K562 (cell line): ENCODE results near the gene UBE3B. TPM values are rescaled to one million over a fixed set of nuclear protein-coding genes. Genes with fewer than 3 reads are reported as not detected.
A peak's percentile ranks its signal among the peaks of the same experiment; 100 is the strongest.

Experiments
- ATAC-seq: fragments of 200-7000 bp; cut with Tn5 transposase; 3 replicates; pipeline ENCODE4 v1.9.1; 2020; ENCODE audit warnings: moderate library complexity
- BruUV-seq: library from RNA; stranded (reverse); fragments of 400-500 nt; replicated peaks from 2 replicates; lab custom pipeline; 2021; lab: Mats Ljungman, UMichigan
- CTCF ChIA-PET: fragments of 300-600 bp; formaldehyde crosslinking; extraction: SDS; loops from one replicate; lab custom pipeline; 2021; ENCODE audit warnings: low intra/inter-chr PET ratio; lab: Yijun Ruan, JAX
- POLR2A ChIA-PET: fragments of 300-600, 350-650 bp; sonication (Branson Sonifier 250); formaldehyde crosslinking; extraction: SDS; loops from one replicate; lab custom pipeline; 2021; ENCODE audit warnings: antibody characterized with exemption, inconsistent platforms; lab: Yijun Ruan, JAX
- DNase-seq, 4 experiments: peaks; one replicate each; pipeline versions ENCODE4 v3.0.0 to v3.0.0-alpha.2; 2011 to 2018; ENCODE audit warnings: low spot score in 3 of 4, mixed read lengths in 3 of 4; ENCODE audit errors: extremely low read depth in 1 of 4
- FAIRE-seq: peaks from 2 replicates; lab custom pipeline; 2011; peaks lifted over from hg19 to GRCh38; lab: Jason Lieb, UNC
- H2AFZ ChIP-seq: 2 replicates; pipeline ENCODE4 v1.6.0; 2011; ENCODE audit warnings: low read depth, low read length, control low read depth, inconsistent platforms
- H3K27ac ChIP-seq: fragments of 200-600 bp; 3 replicates; pipeline ENCODE4 v1.8.0; 2011; ENCODE audit warnings: low read depth, mild to moderate bottlenecking, control low read depth, inconsistent platforms, low read length, moderate library complexity, mixed read lengths; ENCODE audit errors: extremely low read depth
- H3K27me3 ChIP-seq, 2 experiments: fragments of 300-600 bp in 1 of 2; 2 replicates in 1 of 2; 3 replicates in 1 of 2; pipeline versions ENCODE4 v1.6.0 to v1.8.0; 2011; ENCODE audit warnings: inconsistent platforms in 2 of 2, low read length in 2 of 2, mild to moderate bottlenecking in 1 of 2, mixed read lengths in 1 of 2, moderate library complexity in 1 of 2; ENCODE audit not compliant: control insufficient read depth in 2 of 2, insufficient read depth in 2 of 2
- H3K36me3 ChIP-seq: fragments of 300-600 bp; 3 replicates; pipeline ENCODE4 v1.8.0; 2011; ENCODE audit warnings: mild to moderate bottlenecking, low read length, inconsistent platforms; ENCODE audit not compliant: control insufficient read depth, insufficient read depth
- H3K4me1 ChIP-seq, 2 experiments: fragments of 200-600 bp in 1 of 2; replicated peaks in 1 of 2; 2 replicates in 1 of 2; 3 replicates in 1 of 2; pipeline versions ENCODE4 v1.5.1 to v1.8.0; 2011; ENCODE audit warnings: inconsistent platforms in 2 of 2, low read length in 2 of 2, mild to moderate bottlenecking in 1 of 2, mixed read lengths in 1 of 2, moderate library complexity in 1 of 2; ENCODE audit not compliant: control insufficient read depth in 2 of 2, insufficient read depth in 2 of 2
- H3K4me2 ChIP-seq: 2 replicates; pipeline ENCODE4 v1.6.1; 2011; ENCODE audit warnings: low read length, control low read depth, inconsistent platforms, mixed read lengths; ENCODE audit not compliant: insufficient read depth
- H3K4me3 ChIP-seq: fragments of 200-600 bp; sonication (generic), shearing (Covaris generic); 2 replicates; pipeline ENCODE4 v1.5.1; 2016; ENCODE audit warnings: control low read depth, inconsistent platforms
- H3K79me2 ChIP-seq: fragments of 200-600 bp; 3 replicates; pipeline ENCODE4 v1.8.0; 2011; ENCODE audit warnings: low read length, inconsistent platforms; ENCODE audit not compliant: control insufficient read depth, insufficient read depth
- H3K9ac ChIP-seq, 2 experiments: 2 replicates each; pipeline versions ENCODE4 v1.6.0 to v1.6.1; 2011; ENCODE audit warnings: low read depth in 2 of 2, low read length in 2 of 2, control low read depth in 1 of 2, inconsistent platforms in 1 of 2, mild to moderate bottlenecking in 1 of 2, mixed read lengths in 1 of 2; ENCODE audit not compliant: insufficient read depth in 1 of 2
- H3K9me1 ChIP-seq: one replicate; pipeline ENCODE4 v1.6.0; 2011; ENCODE audit warnings: inconsistent platforms, mild to moderate bottlenecking, low read length, moderate library complexity; ENCODE audit not compliant: control insufficient read depth, insufficient read depth
- H3K9me3 ChIP-seq: replicated peaks from 2 replicates; pipeline ENCODE4 v1.5.1; 2011; ENCODE audit warnings: low read depth, low read length, inconsistent platforms; ENCODE audit not compliant: control insufficient read depth, insufficient read depth
- H4K20me1 ChIP-seq: replicated peaks from 2 replicates; pipeline ENCODE4 v1.6.1; 2011; ENCODE audit warnings: low read length, inconsistent platforms, mixed read lengths; ENCODE audit not compliant: control insufficient read depth, insufficient read depth
- ELF1 ChIP-seq: fragments of 200-800 bp; sonication (Bioruptor generic); IDR thresholded peaks from 2 replicates; pipeline ENCODE4 v1.6.1; 2016; ENCODE audit warnings: missing genetic modification characterization, missing compliant biosample characterization
- ETV1 ChIP-seq: fragments of 450-650 bp; conservative IDR thresholded peaks from 2 replicates; pipeline ENCODE4 v1.6.1; 2016; ENCODE audit warnings: missing genetic modification characterization, control low read depth, low read depth, missing compliant biosample characterization
- FOXA3 ChIP-seq, 2 experiments: fragments of 450-650 bp in 1 of 2; sonication (generic) in 1 of 2; formaldehyde crosslinking; IDR thresholded peaks in 1 of 2; conservative IDR thresholded peaks in 1 of 2; 2 replicates each; pipeline versions ENCODE4 v1.4.0 to v1.8.0; 2020 to 2022; ENCODE audit warnings: mild to moderate bottlenecking in 2 of 2, missing genetic modification reagents in 1 of 2
- GABPB1 ChIP-seq: sonication (generic); formaldehyde crosslinking; IDR thresholded peaks from 2 replicates; pipeline ENCODE4 v1.8.0; 2022; ENCODE audit warnings: mild to moderate bottlenecking, missing genetic modification reagents
- GTF2A2 ChIP-seq: IDR thresholded peaks from 2 replicates; pipeline ENCODE4 v1.6.1; 2016; ENCODE audit warnings: mild to moderate bottlenecking, missing genetic modification characterization, missing compliant biosample characterization
- JUND ChIP-seq, 2 experiments: IDR thresholded peaks; 2 replicates in 1 of 2; 3 replicates in 1 of 2; pipeline ENCODE4 v1.6.1; 2011; ENCODE audit warnings: borderline replicate concordance in 2 of 2, low read depth in 2 of 2, low read length in 2 of 2, improper control_type of control experiment in 1 of 2, missing biosample characterization in 1 of 2, missing genetic modification characterization in 1 of 2, missing genetic modification reagents in 1 of 2
- KLF1 ChIP-seq: fragments of 450-650 bp; IDR thresholded peaks from 2 replicates; pipeline ENCODE4 v1.6.1; 2016; ENCODE audit warnings: missing genetic modification characterization, missing compliant biosample characterization
- NR2C1 ChIP-seq, 2 experiments: fragments of 450-650 bp; IDR thresholded peaks; 2 replicates each; pipeline ENCODE4 v1.6.1; 2017; ENCODE audit warnings: mild to moderate bottlenecking in 2 of 2, antibody characterized with exemption in 1 of 2, inconsistent platforms in 1 of 2, missing compliant biosample characterization in 1 of 2, missing genetic modification characterization in 1 of 2
- RCOR1 ChIP-seq, 2 experiments: IDR thresholded peaks; 2 replicates each; pipeline ENCODE4 v1.6.1; 2012; ENCODE audit warnings: low read depth in 2 of 2, low read length in 2 of 2, borderline replicate concordance in 1 of 2, improper control_type of control experiment in 1 of 2
- ZNF589 ChIP-seq: fragments of 200-800 bp; sonication (Bioruptor generic); IDR thresholded peaks from 2 replicates; pipeline ENCODE4 v1.6.1; 2016; ENCODE audit warnings: low read depth, missing genetic modification characterization, missing compliant biosample characterization
- WGBS: fragments of 100-300 bp; shearing (Covaris generic); methylation state at CpG from one replicate; pipeline ENCODE4 v1.1.6; 2016; ENCODE audit warnings: low coverage, mixed read lengths; ENCODE audit not compliant: insufficient coverage; ENCODE audit errors: missing lambda C conversion rate; 5-methylcytosine and 5-hydroxymethylcytosine counted together
- in situ Hi-C: fragments of 300-500 bp; cut with MboI; formaldehyde crosslinking; loops from 4 replicates; pipeline ENCODE4 v1.15.0; 2018; ENCODE audit warnings: inconsistent platforms, mixed read lengths
- intact Hi-C: fragments of 100-400 bp; cut with micrococcal nuclease; formaldehyde crosslinking; loops from 2 replicates; pipeline ENCODE4 v1.14.2; 2022
- polyA plus RNA-seq, 8 experiments: library from polyadenylated mRNA; depleted of rRNA in 4 of 8; stranded (reverse) in 5 of 8; unstranded in 3 of 8; fragments of >200 nt; fragmentation: Nextera tagmentation in 2 of 8; fragmentation: Illumina TruSeq in 1 of 8; extraction: Ambion mirVana in 2 of 8; extraction: Trizol in 1 of 8; gene quantifications; 2 replicates each; pipeline versions ENCODE4 v1.2.1 to v1.2.3, GENCODE V29; 2011 to 2014; ENCODE audit warnings: inconsistent platforms in 1 of 8, missing spikeins in 1 of 8
- total RNA-seq, 7 experiments: library from RNA; depleted of rRNA in 6 of 7; stranded (reverse); fragments of >200 nt in 6 of 7; fragmentation: Illumina TruSeq in 2 of 7; extraction: Trizol in 2 of 7; gene quantifications; 2 replicates each; pipeline versions ENCODE4 v1.2.1 to v1.2.3, GENCODE V29; 2011 to 2021; ENCODE audit warnings: low replicate concordance in 1 of 7
- TF ChIP-seq, protein P1 (sequence below): fragments of 250-450 bp; sonication (Bioruptor Pico); IDR thresholded peaks from 2 replicates; pipeline ENCODE4 v1.8.0; 2022; ENCODE audit warnings: inconsistent platforms, mild to moderate bottlenecking, moderate library complexity, borderline replicate concordance
- TF ChIP-seq, protein P2 (sequence below): sonication (generic); formaldehyde crosslinking; IDR thresholded peaks from 2 replicates; pipeline ENCODE4 v1.4.0; 2020; ENCODE audit warnings: mild to moderate bottlenecking, missing genetic modification reagents

The UBE3B gene
- total and polyA plus RNA-seq, 9 of the 15 experiments (the other 6 are each of a cell fraction or from before 2014, with no cell fraction given), result 7.6 to 23.6 (median 15.5) TPM

DNA sequence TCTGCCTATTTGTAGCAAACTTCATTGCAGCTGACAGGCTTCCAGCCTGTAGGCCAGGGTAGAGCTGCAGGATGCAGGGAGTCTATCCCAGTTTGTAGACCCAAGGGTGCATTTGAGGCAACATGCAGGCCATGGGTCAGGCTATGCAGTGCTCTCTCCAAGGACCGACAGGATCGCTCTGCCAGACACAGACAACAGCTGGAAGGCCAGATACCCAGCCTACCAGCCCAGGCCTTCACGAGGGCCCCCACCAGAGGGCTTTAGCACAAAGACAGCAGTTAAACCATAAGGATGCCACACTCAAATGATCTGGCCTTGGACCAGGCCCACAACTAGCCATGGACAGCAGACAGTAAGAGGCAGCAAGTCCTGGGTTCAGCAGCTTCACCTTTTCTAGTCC, 10.6 kb upstream of the UBE3B start:
- Histone ChIP-seq H3K4me2 (no peak overlapping the region), H3K79me2 (peaks cover 48% of the 10 kb centered on the region), H4K20me1 (peaks cover 23% of the 10 kb centered on the region; the same call in 1 of the 2 replicates), H3K27ac (no peak overlapping the region), H3K4me1 (peaks cover 21 to 24% of the 10 kb centered on the region in 2 experiments), H3K36me3 (peaks cover 38% of the 10 kb centered on the region; the same call in 2 of the 3 replicates), H3K9me1 (no peaks in the 10 kb centered on the region), H3K4me3 (no peak overlapping the region), H3K9me3 (no peaks in the 10 kb centered on the region), H3K9ac (peak overlapping the region in 1 of 2 experiments; percentile 32; a peak in 1 of 4 replicates), H3K27me3 (no peaks in the 10 kb centered on the region), H2AFZ (no peak overlapping the region)
- ATAC-seq, result no peak
- POLR2A ChIA-PET, result interaction anchor here (0.5 kb wide), 1 partner anchor 12 kb away, joined by 3 read pairs; no protein-coding TSS in a partner anchor
- CTCF ChIA-PET, result no interaction called here
- in situ Hi-C loops, result no loop called here
- BruUV-seq, result no TSS peak
- WGBS, result 70% methylated on average over 3 of the region's 3 CpGs
- intact Hi-C loops, result no loop called here
- TF ChIP-seq RCOR1 (IDR thresholded peaks at IDR 0.05; ENCODE audit: borderline replicate concordance in 1 of 2, low read depth in 2 of 2, low read length in 2 of 2), result no peak
- TF ChIP-seq, protein P1, sequence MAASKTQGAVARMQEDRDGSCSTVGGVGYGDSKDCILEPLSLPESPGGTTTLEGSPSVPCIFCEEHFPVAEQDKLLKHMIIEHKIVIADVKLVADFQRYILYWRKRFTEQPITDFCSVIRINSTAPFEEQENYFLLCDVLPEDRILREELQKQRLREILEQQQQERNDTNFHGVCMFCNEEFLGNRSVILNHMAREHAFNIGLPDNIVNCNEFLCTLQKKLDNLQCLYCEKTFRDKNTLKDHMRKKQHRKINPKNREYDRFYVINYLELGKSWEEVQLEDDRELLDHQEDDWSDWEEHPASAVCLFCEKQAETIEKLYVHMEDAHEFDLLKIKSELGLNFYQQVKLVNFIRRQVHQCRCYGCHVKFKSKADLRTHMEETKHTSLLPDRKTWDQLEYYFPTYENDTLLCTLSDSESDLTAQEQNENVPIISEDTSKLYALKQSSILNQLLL, result no peak
- no peak for TF ChIP-seq KLF1 (tag)
- TF ChIP-seq JUND (IDR thresholded peaks at IDR 0.05; ENCODE audit: borderline replicate concordance, low read depth, low read length), result no peak
- no peak for TF ChIP-seq JUND (tag; IDR thresholded peaks at IDR 0.05; ENCODE audit: borderline replicate concordance, low read depth, low read length)
- no peak for TF ChIP-seq GABPB1 (CRISPR knock-in tag)
- TF ChIP-seq ZNF589 (CRISPR knock-in tag), result no peak
- TF ChIP-seq ETV1 (tag), result no peak
- no peak for TF ChIP-seq NR2C1 (IDR thresholded peaks at IDR 0.05)
- TF ChIP-seq NR2C1 (tag; IDR thresholded peaks at IDR 0.05), result no peak
- TF ChIP-seq, protein P2, sequence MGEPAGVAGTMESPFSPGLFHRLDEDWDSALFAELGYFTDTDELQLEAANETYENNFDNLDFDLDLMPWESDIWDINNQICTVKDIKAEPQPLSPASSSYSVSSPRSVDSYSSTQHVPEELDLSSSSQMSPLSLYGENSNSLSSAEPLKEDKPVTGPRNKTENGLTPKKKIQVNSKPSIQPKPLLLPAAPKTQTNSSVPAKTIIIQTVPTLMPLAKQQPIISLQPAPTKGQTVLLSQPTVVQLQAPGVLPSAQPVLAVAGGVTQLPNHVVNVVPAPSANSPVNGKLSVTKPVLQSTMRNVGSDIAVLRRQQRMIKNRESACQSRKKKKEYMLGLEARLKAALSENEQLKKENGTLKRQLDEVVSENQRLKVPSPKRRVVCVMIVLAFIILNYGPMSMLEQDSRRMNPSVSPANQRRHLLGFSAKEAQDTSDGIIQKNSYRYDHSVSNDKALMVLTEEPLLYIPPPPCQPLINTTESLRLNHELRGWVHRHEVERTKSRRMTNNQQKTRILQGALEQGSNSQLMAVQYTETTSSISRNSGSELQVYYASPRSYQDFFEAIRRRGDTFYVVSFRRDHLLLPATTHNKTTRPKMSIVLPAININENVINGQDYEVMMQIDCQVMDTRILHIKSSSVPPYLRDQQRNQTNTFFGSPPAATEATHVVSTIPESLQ (CRISPR knock-in tag), result no peak
- TF ChIP-seq FOXA3 (CRISPR knock-in tag; conservative IDR thresholded peaks at IDR 0.05 in 1 of 2, IDR thresholded peaks at IDR 0.05 in 1 of 2), result no peak
- no peak for TF ChIP-seq GTF2A2 (tag)
- no peak for TF ChIP-seq ELF1
- no peak for FAIRE-seq
- no peak for DNase-seq
